Kidney (tissue), 14 donors: ENCODE results near the gene ZDHHC14. TPM values are rescaled to one million over a fixed set of nuclear protein-coding genes. Genes with fewer than 3 reads are reported as not detected.
A peak's percentile ranks its signal among the peaks of the same experiment; 100 is the strongest.

Experiments
- DNase-seq, 5 donors: peaks; one replicate each; pipeline ENCODE4 v3.0.0-alpha.2; 2013 to 2020
- FAIRE-seq: peaks from 2 replicates; lab custom pipeline; 2012; peaks lifted over from hg19 to GRCh38; lab: Jason Lieb, UNC
- H3K27ac ChIP-seq, 2 donors: one replicate each; pipeline ENCODE4 v1.7.0; 2013; ENCODE audit warnings: low read depth in 2 of 2, low read length in 2 of 2, inconsistent platforms in 1 of 2
- H3K27me3 ChIP-seq: one replicate; pipeline ENCODE4 v1.7.1; 2013; ENCODE audit warnings: low read length, inconsistent platforms; ENCODE audit not compliant: control insufficient read depth, insufficient read depth
- H3K36me3 ChIP-seq, 3 donors: one replicate each; pipeline versions ENCODE4 v1.7.0 to v1.7.1; 2013; ENCODE audit warnings: low read length in 3 of 3, control low read depth in 1 of 3, inconsistent platforms in 1 of 3; ENCODE audit not compliant: insufficient read depth in 3 of 3, control insufficient read depth in 2 of 3
- H3K4me1 ChIP-seq, 3 donors: one replicate each; pipeline versions ENCODE4 v1.7.0 to v1.7.1; 2013; ENCODE audit warnings: low read length in 3 of 3, inconsistent platforms in 1 of 3, low read depth in 1 of 3; ENCODE audit not compliant: control insufficient read depth in 2 of 3, insufficient read depth in 2 of 3
- H3K4me3 ChIP-seq, 3 donors: one replicate each; pipeline versions ENCODE4 v1.7.0 to v1.8.1; 2013; ENCODE audit warnings: low read length in 3 of 3, control low read depth in 1 of 3, inconsistent platforms in 1 of 3
- H3K9ac ChIP-seq, 3 donors: one replicate each; pipeline versions ENCODE4 v1.7.0 to v1.7.1; 2013; ENCODE audit warnings: low read length in 3 of 3, control low read depth in 1 of 3, inconsistent platforms in 1 of 3
- H3K9me3 ChIP-seq, 3 donors: one replicate each; pipeline versions ENCODE4 v1.7.0 to v1.7.1; 2013; ENCODE audit warnings: low read length in 3 of 3, control low read depth in 1 of 3, inconsistent platforms in 1 of 3; ENCODE audit not compliant: control insufficient read depth in 2 of 3, insufficient read depth in 1 of 3
- CTCF ChIP-seq: IDR thresholded peaks from 3 replicates; pipeline ENCODE4 v1.5.1; 2012; ENCODE audit warnings: mild to moderate bottlenecking, moderate library complexity, borderline replicate concordance; ENCODE audit not compliant: insufficient read depth; ENCODE audit errors: extremely low read depth
- intact Hi-C: fragments of 100-400 bp; cut with DNase I; formaldehyde crosslinking; loops from one replicate; pipeline ENCODE4 v1.11.1; 2022
- polyA plus RNA-seq: library from polyadenylated mRNA; stranded (reverse); fragments of 350-450 nt; fragmentation: Illumina TruSeq; extraction: RNeasy Lipid Tissue Mini Kit (QIAGEN cat#74804); gene quantifications from one replicate; pipeline ENCODE4 v1.2.3, GENCODE V29; 2014; ENCODE audit warnings: low read depth, low replicate concordance; ENCODE audit not compliant: insufficient read depth
- total RNA-seq: library from RNA; stranded (reverse); fragmentation: NEBNext Ultra II Directional; extraction: Animal tissue kit (Norgen Biotek cat#: 25700); gene quantifications from one replicate; pipeline ENCODE4 v1.2.1, GENCODE V29; 2021
- donor health status: control.
- donor health status: control.
- donor health status: control.
- donor health status: control.
- donor health status: control.
- donor health status: DM: yes; HTN: yes; CAD: no.
- donor health status: Normal renal cell carcinoma (clear cell type).

Gene ZDHHC14
- total and polyA plus RNA-seq, 2 donors from 2014 or later = 13.5 to 26.7 TPM

GRCh38 chr6:157449610-157450009, 68.6 kb downstream of the ZDHHC14 start:
- Histone ChIP-seq H3K9me3 (no peaks in the 10 kb centered on the region), H3K9ac (peak overlapping the region in 1 of 3 donors; percentile 5), H3K4me1 (peaks cover 0 to 9% (median 2%) of the 10 kb centered on the region in 3 donors), H3K27me3 (no peaks in the 10 kb centered on the region), H3K36me3 (no peaks in the 10 kb centered on the region), H3K27ac (peak overlapping the region in 1 of 2 donors; percentile 54), H3K4me3 (peak overlapping the region in 1 of 3 donors; percentile 12)
- DNase-seq (peak in 2 of 5 donors; percentile 55 to 58), FAIRE-seq (no peak)
- intact Hi-C loops = no loop called here
- TF ChIP-seq CTCF = no peak

- Histone ChIP-seq H3K36me3 (no peaks in the 10 kb centered on the region), H3K27me3 (no peaks in the 10 kb centered on the region), H3K9ac (no peak overlapping the region), H3K4me3 (no peak overlapping the region), H3K9me3 (no peaks in the 10 kb centered on the region), H3K27ac (peak overlapping the region in 1 of 2 donors; percentile 37), H3K4me1 (peaks cover 0 to 9% (median 3%) of the 10 kb centered on the region in 3 donors)
- intact Hi-C loops = no loop called here
- no peak for FAIRE-seq
- no peak for TF ChIP-seq CTCF
- no peak for DNase-seq
These were observed 70.1 kb downstream of the ZDHHC14 start for GRCh38 chr6:157450931-157451742.

- DNase-seq = no peak
- no peak for TF ChIP-seq CTCF
- Histone ChIP-seq H3K27ac (no peak overlapping the region), H3K9me3 (no peaks in the 10 kb centered on the region), H3K9ac (no peak overlapping the region), H3K4me1 (peaks cover 0 to 9% (median 6%) of the 10 kb centered on the region in 3 donors), H3K36me3 (no peaks in the 10 kb centered on the region), H3K27me3 (no peaks in the 10 kb centered on the region), H3K4me3 (no peak overlapping the region)
- no peak for FAIRE-seq
- intact Hi-C loops = no loop called here
These were observed 71.1 kb downstream of the ZDHHC14 start for GRCh38 chr6:157452096-157452495.
